Measurements from ENCODE around the gene CEP72.

CEP72 gene

DNA sequence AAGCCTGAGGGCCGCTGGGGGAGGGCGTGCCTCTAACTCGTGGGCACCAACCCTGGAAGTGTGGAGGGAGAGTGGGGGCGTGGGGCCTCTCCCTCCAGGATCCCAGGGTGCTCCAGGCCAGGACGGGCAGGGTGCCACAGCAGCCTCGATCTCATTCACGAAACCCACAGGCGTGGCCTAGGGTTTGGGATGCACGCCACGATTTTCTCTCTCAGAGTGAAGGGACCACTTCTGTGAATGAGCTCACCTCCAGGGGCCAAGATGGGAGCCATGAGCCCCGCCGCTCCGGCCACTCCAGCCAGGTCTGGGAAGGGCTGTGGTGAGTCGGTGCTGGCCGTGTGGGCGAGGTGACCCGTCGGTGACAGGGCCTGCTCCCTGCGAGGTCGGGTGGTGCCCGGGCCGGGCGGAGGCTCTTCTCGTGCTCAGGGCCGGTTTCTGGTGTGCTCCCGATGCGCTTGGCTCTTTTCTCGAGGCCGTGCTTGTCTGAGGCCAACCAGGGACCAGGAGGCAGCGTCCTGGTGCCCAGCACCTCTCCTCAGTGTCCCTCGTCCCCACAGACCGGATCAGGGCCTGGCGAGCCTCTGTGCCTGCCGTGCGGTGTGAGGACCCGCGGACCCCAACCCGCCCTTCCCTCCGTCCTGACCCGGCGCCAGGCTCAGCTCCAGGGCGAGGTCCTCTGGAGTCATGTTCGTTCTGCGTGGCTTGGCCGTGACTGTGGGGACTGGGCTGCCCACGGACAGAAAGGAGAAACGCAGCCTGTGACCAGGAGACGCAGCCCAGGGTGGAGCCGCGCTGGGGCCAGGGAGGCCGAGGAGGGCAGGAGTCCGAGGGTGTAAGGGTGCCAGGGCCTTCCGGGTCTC is 50.0 kb downstream of the CEP72 start:
- no peak for DNase-seq

- no peak for DNase-seq
Observed at GRCh38 chr5:662751-663435, 50.8 kb downstream of the CEP72 start.

- no peak for DNase-seq
Observed at GRCh38 chr5:663436-664342, 51.5 kb downstream of the CEP72 start.

DNA sequence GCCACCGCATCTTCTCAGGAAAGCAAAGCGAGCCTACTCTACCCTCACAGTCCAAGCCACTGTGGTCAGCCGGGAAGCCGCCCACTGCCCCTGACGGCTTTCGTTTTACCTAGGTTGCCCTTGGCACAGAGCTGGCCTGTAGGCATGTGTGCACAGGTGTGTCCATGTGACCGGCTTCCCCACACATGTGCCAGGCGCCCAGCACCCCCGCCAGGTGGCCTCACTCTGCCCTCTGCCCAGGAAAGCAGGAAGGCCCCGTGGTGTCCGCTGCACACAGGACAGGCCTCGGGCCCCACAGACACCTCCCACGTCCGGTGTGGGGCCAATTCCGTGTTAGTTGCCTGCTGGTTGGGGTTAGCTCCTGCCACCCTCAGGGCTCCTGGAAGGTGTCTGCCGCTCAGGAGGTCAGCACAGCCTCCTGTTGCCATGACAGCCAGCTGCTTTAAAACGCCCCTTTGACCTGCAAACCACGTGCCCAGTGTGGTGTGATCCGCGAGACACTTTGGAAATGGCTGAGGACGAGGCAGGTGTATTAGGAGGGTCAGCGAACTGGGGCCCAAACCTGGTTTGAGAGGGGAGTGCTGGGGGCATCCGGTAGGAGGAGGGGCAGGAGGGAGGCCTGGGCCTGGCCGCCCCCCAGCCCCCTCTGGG is 52.3 kb downstream of the CEP72 start:
- no peak for DNase-seq

DNA sequence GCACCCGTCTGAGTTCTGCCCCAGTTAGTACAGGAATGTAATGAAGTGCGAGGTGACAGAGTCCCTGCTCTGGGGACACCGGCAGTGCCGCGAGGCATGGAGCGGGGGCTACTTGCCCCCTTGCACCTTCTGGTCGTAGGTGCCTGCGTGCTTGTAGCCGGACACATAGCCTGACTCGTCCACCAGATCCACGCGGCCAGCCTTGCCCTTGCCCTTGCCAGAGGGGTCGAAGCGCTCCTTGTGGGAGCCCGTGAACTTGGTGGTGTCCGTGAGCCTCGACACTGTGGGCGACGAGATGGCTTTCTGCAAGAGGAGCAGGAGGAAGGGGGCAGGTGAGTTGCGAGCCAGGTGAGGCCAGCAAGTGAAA is 52.8 kb downstream of the CEP72 start:
- DNase-seq: no peak

DNA sequence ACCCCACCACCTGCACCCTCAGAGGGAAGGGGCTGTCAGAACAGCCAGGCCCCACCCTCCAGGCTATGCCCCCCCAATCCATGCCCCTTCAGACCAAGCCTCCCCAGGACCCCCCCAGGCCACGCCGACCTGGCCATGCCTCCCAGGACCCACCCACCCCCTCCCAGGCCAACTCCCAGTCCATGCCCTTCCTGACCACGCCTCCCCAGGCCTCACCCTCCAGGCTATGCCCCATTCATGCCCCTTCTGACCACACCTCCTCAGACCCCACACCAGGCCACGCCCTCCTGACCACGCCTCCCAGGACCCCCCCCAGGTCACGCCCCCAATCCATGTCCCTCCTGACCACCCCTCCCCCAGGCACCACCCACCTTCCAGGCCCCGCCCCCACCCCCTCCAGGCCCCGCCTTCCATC is 53.4 kb downstream of the CEP72 start:
- DNase-seq: peak; percentile 29

GRCh38 chr5:665956-666711 is 54.0 kb downstream of the CEP72 start:
- DNase-seq: no peak

DNA sequence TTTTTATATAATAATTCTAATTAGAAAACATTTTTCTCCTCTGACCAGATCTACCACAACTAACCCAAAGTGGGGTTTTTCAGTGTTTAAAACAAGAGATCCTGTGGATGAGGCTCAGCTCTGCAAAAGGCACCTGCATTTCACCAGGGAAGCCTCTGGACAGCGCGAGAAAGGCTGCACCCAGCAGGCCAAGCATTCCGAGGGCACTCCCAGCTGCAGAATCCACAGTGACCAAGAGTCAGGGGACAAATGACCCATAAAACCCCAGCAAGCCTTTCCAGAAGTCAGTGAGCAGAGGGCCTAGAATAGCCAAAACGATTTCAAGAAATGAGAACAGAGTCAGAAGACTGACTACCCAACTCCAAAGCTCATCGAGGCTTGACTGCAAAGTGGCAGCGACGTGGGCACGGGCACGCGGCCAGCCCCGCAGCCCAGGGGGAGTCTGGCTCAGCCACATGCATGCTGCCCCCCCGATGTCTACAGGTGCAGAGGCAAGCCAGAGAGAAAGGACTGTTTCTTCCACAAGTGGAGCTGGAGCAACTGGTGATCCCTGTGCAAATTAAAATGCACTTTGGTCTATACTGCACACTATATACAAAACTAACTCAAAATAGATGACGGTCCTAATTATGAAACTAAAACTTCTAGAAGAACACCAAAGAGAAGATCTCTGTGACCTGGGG is 54.8 kb downstream of the CEP72 start:
- DNase-seq: no peak

DNA sequence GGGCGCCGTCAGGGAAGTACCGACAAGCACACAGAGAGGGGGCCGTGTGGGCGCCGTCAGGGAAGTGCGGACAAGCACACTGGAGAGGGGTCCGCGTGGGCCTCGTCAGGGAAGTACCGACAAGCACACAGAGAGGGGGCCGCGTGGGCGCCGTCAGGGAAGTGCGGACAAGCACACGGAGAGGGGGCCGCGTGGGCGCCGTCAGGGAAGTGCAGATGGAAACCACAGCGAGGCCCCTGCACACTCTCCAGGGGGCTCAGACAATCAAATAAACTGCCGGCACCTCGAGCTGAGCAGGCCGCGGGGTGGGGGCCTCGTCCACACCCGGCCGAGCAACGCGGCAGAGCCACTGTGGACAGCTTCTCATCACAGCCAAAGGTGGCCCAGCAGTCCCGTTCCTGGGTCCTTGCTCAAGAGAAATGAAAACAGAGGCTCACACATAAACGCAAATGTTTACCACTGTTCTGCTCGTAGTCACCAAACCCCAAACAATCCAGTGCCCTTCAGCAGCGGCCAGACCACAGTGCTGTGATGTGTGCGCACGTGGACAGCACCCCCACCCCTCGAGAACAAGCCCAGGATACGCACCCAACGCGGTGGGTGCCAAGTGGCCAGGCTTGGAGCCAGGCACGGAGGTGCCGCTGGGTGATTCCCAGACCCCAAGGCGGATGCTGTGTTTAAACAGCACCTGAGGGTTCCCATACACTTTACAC is 56.3 kb downstream of the CEP72 start:
- DNase-seq: no peak

DNA sequence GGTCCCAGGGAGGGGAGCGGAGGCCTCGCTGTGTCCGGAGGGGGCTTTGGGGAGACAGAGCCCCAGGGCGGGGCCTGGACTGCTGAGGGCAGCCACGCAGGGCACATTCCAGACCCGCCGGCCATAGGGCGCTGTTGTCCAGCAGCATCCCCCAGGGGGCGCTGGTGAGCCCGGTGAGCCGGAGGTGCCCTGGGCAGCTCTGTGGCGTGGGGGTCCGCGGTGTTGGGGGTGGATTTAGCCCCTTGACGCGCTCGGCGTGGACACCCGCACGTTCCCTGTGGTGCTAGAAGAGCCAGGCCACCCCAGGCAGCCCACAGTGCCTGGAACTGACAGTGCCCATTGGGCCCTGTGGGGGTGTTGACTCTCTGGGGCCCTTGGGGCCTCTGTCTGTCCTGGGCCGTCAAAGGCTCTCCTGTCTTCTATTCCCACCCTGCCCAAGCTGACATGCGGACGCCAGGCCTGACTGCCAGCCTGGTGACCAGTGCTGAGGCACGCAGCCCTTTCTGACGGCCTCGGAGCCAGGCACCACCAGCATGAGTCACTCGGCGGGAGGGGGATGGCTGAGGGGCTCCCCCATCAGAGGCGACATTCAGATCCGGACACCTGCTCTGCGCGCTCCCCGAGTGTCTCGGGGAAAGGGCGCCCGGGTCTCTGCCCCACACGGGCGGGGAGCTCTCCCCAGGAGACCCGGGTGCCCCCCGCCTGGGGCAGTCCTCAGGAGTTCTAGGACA is 57.1 kb downstream of the CEP72 start:
- DNase-seq: peak; percentile 27

DNA sequence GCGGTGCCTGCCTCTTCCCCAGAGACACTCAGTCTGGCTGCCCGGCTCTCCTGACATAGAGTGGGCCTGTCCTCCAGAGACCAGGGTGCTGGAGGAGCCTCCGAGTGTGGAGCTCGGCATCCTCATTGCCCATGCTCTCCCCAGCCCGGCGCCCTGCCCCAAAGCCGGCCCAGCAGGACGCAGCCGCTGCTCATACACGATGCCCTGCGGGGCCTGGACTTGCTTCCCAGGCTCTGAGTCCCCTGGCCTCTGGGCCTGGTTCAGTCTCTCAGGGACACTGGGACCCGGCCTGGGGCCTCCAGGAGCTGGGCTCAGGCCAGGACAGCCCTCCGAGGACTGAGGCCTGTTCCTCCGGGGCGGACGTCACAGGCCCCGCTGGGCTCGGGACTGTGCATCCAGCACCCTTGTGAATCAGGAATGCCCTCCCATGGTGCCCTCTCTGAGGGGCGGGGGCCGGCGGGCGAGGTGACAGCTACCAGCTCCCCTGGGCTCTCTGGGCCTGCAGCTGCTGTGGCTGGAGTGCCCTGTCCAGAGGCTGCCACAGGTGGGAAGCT is 57.8 kb downstream of the CEP72 start:
- peak; percentile 14 for DNase-seq

- DNase-seq: no peak
Observed at GRCh38 chr5:670396-671270, 58.5 kb downstream of the CEP72 start.

- DNase-seq: peak; percentile 74
Observed at GRCh38 chr5:671459-672328, 59.6 kb downstream of the CEP72 start.

DNA sequence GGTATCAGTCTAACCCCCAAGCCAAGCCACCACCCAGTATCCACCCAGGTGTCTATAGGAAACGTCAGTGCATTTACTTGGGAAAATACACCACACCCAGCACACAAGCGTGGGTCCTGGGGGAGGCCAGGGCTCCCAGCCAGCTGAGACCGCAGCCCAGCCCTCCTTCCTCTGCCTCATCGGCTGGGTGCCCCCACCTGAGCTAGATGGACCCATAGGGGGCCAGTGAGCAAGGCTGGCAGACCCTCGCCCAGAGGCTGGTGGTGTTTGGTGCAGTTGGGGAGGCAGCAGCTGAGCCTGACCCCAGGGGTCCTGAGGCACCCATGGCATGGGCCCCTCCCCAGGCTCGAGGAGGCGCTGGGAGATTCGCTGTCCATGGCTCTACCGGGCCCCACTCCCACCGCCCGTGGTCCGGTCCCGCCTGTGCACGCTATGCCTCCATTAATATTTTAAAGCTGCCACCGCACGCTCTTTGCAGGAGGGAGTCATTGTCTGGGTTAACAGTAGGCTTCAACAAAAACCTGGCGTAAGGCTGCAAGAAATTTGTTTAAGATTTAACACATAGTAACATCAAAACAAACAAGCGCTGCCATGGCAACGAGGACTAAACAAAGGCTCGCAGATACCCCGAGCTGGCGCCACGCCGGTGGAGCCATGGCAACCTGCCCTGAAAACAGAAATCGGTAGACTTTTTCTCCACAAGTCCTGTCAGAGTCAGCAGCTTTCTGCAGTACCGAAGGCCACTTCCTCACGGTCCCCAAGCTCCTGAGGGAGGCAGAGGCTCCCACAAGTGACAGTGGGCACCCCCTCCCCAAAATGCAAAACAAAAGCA is 60.4 kb downstream of the CEP72 start:
- DNase-seq: peak; percentile 51

DNA sequence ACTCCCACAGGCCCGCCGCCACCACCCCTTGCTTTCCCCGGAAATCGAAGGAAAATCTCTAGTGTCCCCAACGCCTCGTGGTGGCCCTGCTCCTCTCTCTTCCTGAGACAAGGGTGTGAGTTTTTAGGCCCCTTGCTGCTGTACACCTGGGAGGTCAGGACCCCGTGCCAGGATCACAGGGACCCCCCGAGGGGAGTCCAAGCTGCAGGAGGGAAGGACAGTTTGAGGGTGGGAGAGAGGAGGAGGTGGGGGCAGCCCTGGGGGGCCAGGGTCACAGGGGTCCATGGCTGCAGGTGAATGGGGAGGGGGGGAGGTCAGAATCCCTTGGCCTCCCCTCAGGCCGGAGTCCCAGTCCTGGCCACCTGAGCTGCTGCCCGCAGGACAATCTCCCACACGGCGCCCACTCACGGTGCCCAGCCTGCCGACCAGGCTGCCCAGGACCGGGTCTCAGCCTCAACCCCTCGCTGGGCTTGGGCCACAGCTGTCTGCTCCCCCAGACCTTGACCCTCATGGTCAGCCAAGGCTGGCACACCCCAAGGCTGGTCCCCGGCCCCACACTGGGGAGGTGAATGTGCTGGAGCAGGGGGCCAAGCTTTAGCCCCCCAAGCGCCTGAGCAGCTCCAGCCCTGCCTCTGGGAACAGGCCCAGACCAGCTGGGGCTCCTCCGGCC is 61.2 kb downstream of the CEP72 start:
- DNase-seq: no peak

Measured in NCI-H82 (cell line).